ENCODE measurements around the gene ALS2CL. TPM values are rescaled to one million over a fixed set of nuclear protein-coding genes. Genes with fewer than 3 reads are reported as not detected.
A peak's percentile ranks its signal among the peaks of the same experiment; 100 is the strongest.

Gene ALS2CL
- total and polyA plus RNA-seq, 2 experiments from 2014 or later = 2.0 to 3.1 TPM

DNA sequence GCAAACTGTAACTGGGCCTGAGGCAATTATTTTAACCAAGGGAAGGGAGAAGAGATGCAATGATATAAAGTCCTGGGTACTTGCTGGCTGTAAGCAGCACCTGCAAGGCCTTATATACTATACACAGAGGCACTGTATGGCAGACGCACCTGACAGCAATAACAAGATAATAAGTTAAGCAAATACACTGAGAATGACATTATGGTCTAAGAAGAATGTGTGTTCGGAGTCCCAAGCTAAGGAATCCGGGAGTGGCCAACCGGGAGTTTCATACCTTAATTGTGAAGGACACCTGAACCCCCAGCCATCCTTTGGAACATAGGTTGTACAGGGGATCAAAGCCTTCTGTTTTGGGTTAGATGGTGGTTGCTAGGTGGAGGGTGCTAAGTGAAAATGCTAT is 67.4 kb downstream of the ALS2CL start:
- Histone ChIP-seq H3F3A (ENCODE audit: insufficient read depth) (peaks cover 4% of the 10 kb centered on the region; the same call in 1 of the 2 replicates), H3K27me3 (replicated peaks; ENCODE audit: insufficient read depth) (no peaks in the 10 kb centered on the region), H3K79me2 (ENCODE audit: insufficient read depth) (no peaks in the 10 kb centered on the region), H3K36me3 (ENCODE audit: low read depth) (no peaks in the 10 kb centered on the region), H3K9me2 (ENCODE audit: insufficient read depth) (no peaks in the 10 kb centered on the region), H3K27ac (no peak overlapping the region), H3K9me3 (ENCODE audit: low read depth) (no peaks in the 10 kb centered on the region), H3K4me1 (ENCODE audit: insufficient read depth) (peaks cover 15% of the 10 kb centered on the region), H3K9ac (no peak overlapping the region), H3K4me3 (no peak overlapping the region), H3K4me2 (ENCODE audit: unreplicated experiment) (no peak overlapping the region), H4K20me1 (ENCODE audit: insufficient read depth) (no peaks in the 10 kb centered on the region), H2AFZ (no peak overlapping the region)
- TF ChIP-seq EZH2 (IDR thresholded peaks at IDR 0.05; ENCODE audit: insufficient read depth, poor library complexity, severe bottlenecking) (no peak), EZH2phosphoT487 (IDR thresholded peaks at IDR 0.05; ENCODE audit: insufficient read depth, low read depth) (no peak)
- in situ Hi-C loops (cut with MboI) = no loop called here
- 77 to 83% methylated on average over 4 of the region's 4 CpGs for WGBS, 2 experiments (ENCODE audit: low coverage in 1 of 2, low lambda C conversion rate in 2 of 2, missing lambda C conversion rate in 2 of 2)
- no peak for DNase-seq

DNA sequence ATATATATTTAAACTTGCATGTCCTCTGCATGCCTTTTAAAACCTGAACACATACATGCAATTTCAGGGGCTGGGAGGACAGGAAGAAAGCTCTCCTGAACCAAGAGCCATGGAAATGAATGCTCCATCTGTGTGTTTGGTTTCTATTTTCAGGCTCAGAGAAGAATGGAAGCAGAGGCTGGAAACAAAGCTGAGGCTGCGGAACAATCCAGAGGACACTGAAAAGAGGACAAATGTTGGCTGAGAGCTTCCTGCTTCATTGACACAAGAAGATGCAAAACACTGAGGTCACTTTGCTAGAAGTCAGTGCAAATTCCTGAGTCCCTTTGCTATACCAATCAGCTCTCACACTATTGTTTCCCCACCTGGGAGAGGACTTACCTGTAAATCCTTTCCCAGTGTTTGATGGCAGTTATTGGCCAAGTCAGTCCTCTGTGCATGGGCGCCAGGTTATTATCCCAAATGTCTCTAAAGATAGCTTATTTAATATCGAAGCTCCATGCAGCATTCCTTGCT is 68.4 kb downstream of the ALS2CL start:
- Histone ChIP-seq H3K4me2 (ENCODE audit: unreplicated experiment) (no peak overlapping the region), H3K9ac (no peak overlapping the region), H3K27me3 (replicated peaks; ENCODE audit: insufficient read depth) (no peaks in the 10 kb centered on the region), H3F3A (ENCODE audit: insufficient read depth) (peaks cover 4% of the 10 kb centered on the region; the same call in 1 of the 2 replicates), H3K4me1 (ENCODE audit: insufficient read depth) (peaks cover 22% of the 10 kb centered on the region), H4K20me1 (ENCODE audit: insufficient read depth) (no peaks in the 10 kb centered on the region), H3K9me3 (ENCODE audit: low read depth) (no peaks in the 10 kb centered on the region), H2AFZ (no peak overlapping the region), H3K27ac (no peak overlapping the region), H3K4me3 (no peak overlapping the region), H3K9me2 (ENCODE audit: insufficient read depth) (no peaks in the 10 kb centered on the region), H3K79me2 (ENCODE audit: insufficient read depth) (no peaks in the 10 kb centered on the region), H3K36me3 (ENCODE audit: low read depth) (no peaks in the 10 kb centered on the region)
- no peak for DNase-seq
- in situ Hi-C loops (cut with MboI) = no loop called here
- no peak for TF ChIP-seq EZH2 (IDR thresholded peaks at IDR 0.05; ENCODE audit: insufficient read depth, poor library complexity, severe bottlenecking)
- TF ChIP-seq EZH2phosphoT487 (IDR thresholded peaks at IDR 0.05; ENCODE audit: insufficient read depth, low read depth) = no peak
- WGBS, 2 experiments (ENCODE audit: low coverage in 1 of 2, low lambda C conversion rate in 2 of 2, missing lambda C conversion rate in 2 of 2) = 63 to 67% methylated on average over 3 of the region's 3 CpGs

DNA sequence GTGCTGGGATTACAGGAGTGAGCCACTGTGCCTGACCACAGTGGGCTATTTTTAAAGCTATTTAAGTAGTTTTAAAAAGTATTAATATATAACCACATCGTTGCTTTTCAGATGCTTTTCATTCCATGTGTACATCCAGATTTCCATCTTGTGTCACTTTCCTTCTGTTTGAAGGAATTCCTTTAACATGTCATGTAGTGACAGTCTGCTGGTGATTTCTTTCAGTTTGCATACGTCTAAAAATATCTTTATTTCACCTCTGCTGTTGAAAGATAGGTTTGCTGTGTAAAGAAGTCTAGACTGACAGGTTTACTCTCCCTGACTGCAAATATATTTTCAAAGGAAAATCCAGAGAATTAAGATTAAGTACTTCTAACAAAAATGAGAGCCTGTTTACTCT is 68.9 kb downstream of the ALS2CL start:
- no peak overlapping the region for H3K27ac ChIP-seq
- no peaks in the 10 kb centered on the region for H3K36me3 ChIP-seq (ENCODE audit: low read depth)
- TF ChIP-seq EZH2phosphoT487 (IDR thresholded peaks at IDR 0.05; ENCODE audit: insufficient read depth, low read depth) (no peak), EZH2 (IDR thresholded peaks at IDR 0.05; ENCODE audit: insufficient read depth, poor library complexity, severe bottlenecking) (no peak)
- H3K9me2 ChIP-seq (ENCODE audit: insufficient read depth) = no peaks in the 10 kb centered on the region
- no peaks in the 10 kb centered on the region for H4K20me1 ChIP-seq (ENCODE audit: insufficient read depth)
- no peaks in the 10 kb centered on the region for H3K27me3 ChIP-seq (replicated peaks; ENCODE audit: insufficient read depth)
- H3K4me1 ChIP-seq (ENCODE audit: insufficient read depth) = peaks cover 21% of the 10 kb centered on the region
- no peak overlapping the region for H2AFZ ChIP-seq
- H3K9ac ChIP-seq = no peak overlapping the region
- H3K4me2 ChIP-seq (ENCODE audit: unreplicated experiment) = no peak overlapping the region
- 50 to 60% methylated on average over 2 of the region's 2 CpGs for WGBS, 2 experiments (ENCODE audit: low coverage in 1 of 2, low lambda C conversion rate in 2 of 2, missing lambda C conversion rate in 2 of 2)
- DNase-seq = no peak
- H3F3A ChIP-seq (ENCODE audit: insufficient read depth) = peaks cover 4% of the 10 kb centered on the region; the same call in 1 of the 2 replicates
- H3K4me3 ChIP-seq = no peak overlapping the region
- H3K79me2 ChIP-seq (ENCODE audit: insufficient read depth) = no peaks in the 10 kb centered on the region
- no peaks in the 10 kb centered on the region for H3K9me3 ChIP-seq (ENCODE audit: low read depth)
- in situ Hi-C loops (cut with MboI) = no loop called here

DNA sequence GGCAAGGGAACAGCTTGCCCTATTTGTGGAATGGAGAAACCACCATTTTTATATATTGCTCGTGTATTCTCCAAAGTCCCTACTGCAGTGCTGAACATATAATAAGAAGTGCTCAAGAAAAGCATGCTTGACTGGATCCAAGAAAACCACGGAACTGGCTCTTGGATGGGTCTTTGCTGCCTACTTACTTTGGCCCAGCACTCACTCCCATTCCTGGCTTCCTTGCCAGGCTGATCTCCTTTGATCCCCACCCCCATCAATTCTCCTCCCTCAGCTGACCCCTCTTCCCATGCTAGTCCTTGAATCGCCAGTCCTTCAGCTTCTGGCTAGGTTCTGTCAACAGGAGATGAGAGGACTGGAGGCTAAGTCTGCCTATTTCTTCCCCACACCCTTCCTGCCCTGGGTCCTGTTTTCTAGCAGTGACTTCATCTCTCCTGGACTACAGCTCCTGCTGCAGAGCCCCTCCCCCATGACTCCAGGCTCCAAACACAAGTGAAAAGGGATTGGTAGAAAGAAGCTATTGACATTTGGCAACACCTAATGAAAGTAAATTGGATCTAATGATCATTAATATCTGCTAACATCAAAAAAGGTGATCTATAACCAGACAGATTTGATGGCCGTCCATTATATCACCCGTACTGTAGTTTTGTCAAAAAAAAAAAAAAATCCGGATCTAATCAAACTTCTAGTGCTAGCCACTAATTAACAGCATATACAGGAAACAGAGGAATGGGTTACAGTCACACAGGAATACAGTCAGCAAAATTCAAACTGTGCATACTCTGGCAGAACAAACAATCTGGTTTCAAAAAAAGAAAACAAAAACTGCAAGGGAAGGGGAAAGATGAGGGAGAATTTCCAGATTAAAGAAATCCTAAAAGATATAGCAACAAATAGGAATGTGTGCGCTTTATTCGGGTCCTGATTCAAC is 73.4 kb downstream of the ALS2CL start:
- Histone ChIP-seq H3K4me2 (ENCODE audit: unreplicated experiment) (peak overlapping the region; percentile 51), H4K20me1 (ENCODE audit: insufficient read depth) (no peaks in the 10 kb centered on the region), H3K79me2 (ENCODE audit: insufficient read depth) (no peaks in the 10 kb centered on the region), H3K4me3 (peak overlapping the region; percentile 38), H3K36me3 (ENCODE audit: low read depth) (no peaks in the 10 kb centered on the region), H3K9me2 (ENCODE audit: insufficient read depth) (no peaks in the 10 kb centered on the region), H3F3A (ENCODE audit: insufficient read depth) (no peaks in the 10 kb centered on the region), H3K4me1 (ENCODE audit: insufficient read depth) (peaks cover 10% of the 10 kb centered on the region; the same call in 1 of the 2 replicates), H3K9me3 (ENCODE audit: low read depth) (no peaks in the 10 kb centered on the region), H3K27ac (no peak overlapping the region), H3K27me3 (replicated peaks; ENCODE audit: insufficient read depth) (no peaks in the 10 kb centered on the region), H2AFZ (peak overlapping the region; percentile 73), H3K9ac (no peak overlapping the region)
- no peak for TF ChIP-seq EZH2phosphoT487 (IDR thresholded peaks at IDR 0.05; ENCODE audit: insufficient read depth, low read depth)
- DNase-seq = peak; percentile 51
- in situ Hi-C loops (cut with MboI) = no loop called here
- WGBS, 2 experiments (ENCODE audit: low coverage in 1 of 2, low lambda C conversion rate in 2 of 2, missing lambda C conversion rate in 2 of 2) = 20% methylated on average over 8 of the region's 8 CpGs

Small RNA genes lying within 50 kb of the gene (small RNA-seq; reads per million reads assigned to genes)
- not detected for gene RF00591 (ENCODE audit: low read depth, low replicate concordance)

Other genes starting within 250 kb of the ALS2CL start
- gene LTF, start 228.8 kb downstream of the ALS2CL start, total RNA-seq (2014; rRNA removed; shearing (Covaris generic)) = not detected in 2 replicates
- gene LTF, start 228.8 kb downstream of the ALS2CL start, polyA plus RNA-seq (2016; fragmentation: Nextera tagmentation; extraction: Ambion mirVana) = not detected in 2 replicates
- gene RTP3, start 195.7 kb downstream of the ALS2CL start, total RNA-seq (2014; rRNA removed; shearing (Covaris generic)) = not detected in 2 replicates
- gene RTP3, start 195.7 kb downstream of the ALS2CL start, polyA plus RNA-seq (2016; fragmentation: Nextera tagmentation; extraction: Ambion mirVana) = not detected in 2 replicates
- gene LRRC2, start 127.4 kb downstream of the ALS2CL start, total RNA-seq (2014; rRNA removed; shearing (Covaris generic)) = 10.6 and 10.8 TPM in 2 replicates
- gene LRRC2, start 127.4 kb downstream of the ALS2CL start, polyA plus RNA-seq (2016; fragmentation: Nextera tagmentation; extraction: Ambion mirVana) = 16.7 and 17.7 TPM in 2 replicates
- gene FAM240A, start 81.2 kb downstream of the ALS2CL start, total RNA-seq (2014; rRNA removed; shearing (Covaris generic)) = not detected in 2 replicates
- gene FAM240A, start 81.2 kb downstream of the ALS2CL start, polyA plus RNA-seq (2016; fragmentation: Nextera tagmentation; extraction: Ambion mirVana) = not detected in 2 replicates
- 0.11 TPM in 1 of 2 replicates, not detected in the other for gene TMIE, start 7.7 kb upstream of the ALS2CL start, total RNA-seq (2014; rRNA removed; shearing (Covaris generic))
- gene TMIE, start 7.7 kb upstream of the ALS2CL start, polyA plus RNA-seq (2016; fragmentation: Nextera tagmentation; extraction: Ambion mirVana) = 0.19 TPM in 1 of 2 replicates, not detected in the other
- not detected in 2 replicates for gene PRSS50, start 24.2 kb upstream of the ALS2CL start, total RNA-seq (2014; rRNA removed; shearing (Covaris generic))
- not detected in 2 replicates for gene PRSS50, start 24.2 kb upstream of the ALS2CL start, polyA plus RNA-seq (2016; fragmentation: Nextera tagmentation; extraction: Ambion mirVana)
- gene MYL3, start 169.8 kb upstream of the ALS2CL start, total RNA-seq (2014; rRNA removed; shearing (Covaris generic)) = not detected in 2 replicates
- 0.68 TPM in 1 of 2 replicates, not detected in the other for gene MYL3, start 169.8 kb upstream of the ALS2CL start, polyA plus RNA-seq (2016; fragmentation: Nextera tagmentation; extraction: Ambion mirVana)
- gene PTH1R, start 184.0 kb upstream of the ALS2CL start, total RNA-seq (2014; rRNA removed; shearing (Covaris generic)) = 1.3 TPM in 1 of 2 replicates, not detected in the other
- gene PTH1R, start 184.0 kb upstream of the ALS2CL start, polyA plus RNA-seq (2016; fragmentation: Nextera tagmentation; extraction: Ambion mirVana) = 0.37 and 0.60 TPM in 2 replicates

All from GM23248 (cell line).